ENCODE results near the gene TOLLIP. TPM values are rescaled to one million over a fixed set of nuclear protein-coding genes. Genes with fewer than 3 reads are reported as not detected.

The TOLLIP gene
- total RNA-seq, 1 experiment from 2014 or later: 32.3 TPM

DNA sequence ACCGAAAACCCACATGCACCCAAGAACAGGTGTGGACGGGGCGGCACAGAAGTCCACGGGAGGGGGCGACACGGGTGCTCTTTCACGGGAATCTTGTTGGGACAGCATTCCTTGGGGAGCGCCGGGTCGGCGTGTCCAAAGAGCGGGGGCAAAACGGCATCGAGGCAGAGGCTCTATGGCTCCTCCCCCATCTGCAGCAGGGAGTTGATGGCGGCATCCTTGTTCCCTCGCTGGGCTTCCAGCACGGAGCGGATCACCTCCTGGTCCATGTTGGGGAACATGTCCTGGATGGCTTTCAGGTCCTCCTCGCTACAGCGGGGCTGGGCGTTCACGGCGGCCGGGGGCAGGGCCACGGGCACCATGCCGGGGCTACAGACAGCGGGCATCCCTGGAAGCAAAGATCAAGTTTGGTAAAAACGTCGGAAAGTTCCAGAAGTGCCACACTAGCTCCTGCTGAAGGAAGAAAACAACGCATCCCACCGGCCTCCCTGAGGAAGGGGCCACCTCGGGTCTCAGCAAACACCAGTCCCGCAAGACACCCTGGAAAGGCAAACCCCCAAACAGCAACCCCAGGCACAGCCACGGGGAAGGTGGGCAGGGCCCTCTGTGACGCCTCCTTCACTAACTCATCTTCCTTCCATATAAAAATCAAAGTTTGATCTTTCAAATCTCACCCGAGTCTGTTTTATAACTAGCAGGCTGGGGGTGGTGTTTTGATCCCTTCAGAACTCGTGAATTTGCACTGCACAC lies 32.4 kb downstream of the TOLLIP start:
- peak overlapping the region in 2 of 3 experiments; percentile 64 to 71; a peak in 2 of 7 replicates for H3K27ac Mint-ChIP-seq

More for the DNA sequence above, 32.4 kb downstream of the TOLLIP start:
- Histone ChIP-seq H3K9me3 (ENCODE audit: control insufficient read depth, low read depth, low read length) (no peaks in the 10 kb centered on the region), H3K56ac (ENCODE audit: insufficient read length, low read depth, low read length) (no peak overlapping the region), H2BK12ac (ENCODE audit: insufficient read length, low read depth, low read length) (no peak overlapping the region), H2BK20ac (ENCODE audit: low read depth, low read length, poor library complexity, severe bottlenecking) (no peak overlapping the region), H2BK120ac (ENCODE audit: low read depth, low read length, poor library complexity, severe bottlenecking) (no peak overlapping the region), H4K20me1 (ENCODE audit: control insufficient read depth, insufficient read depth, insufficient read length) (no peaks in the 10 kb centered on the region), H3K27me3 (ENCODE audit: insufficient read depth, low read length) (no peaks in the 10 kb centered on the region), H2BK5ac (ENCODE audit: insufficient read length, low read length) (no peak overlapping the region), H2AK5ac (ENCODE audit: insufficient read length, low read length) (no peak overlapping the region), H3K9ac (ENCODE audit: extremely low read depth, insufficient read length, low read length) (no peak overlapping the region), H3K79me2 (ENCODE audit: insufficient read depth, low read length) (no peaks in the 10 kb centered on the region), H4K91ac (ENCODE audit: insufficient read length, low read depth, low read length) (no peak overlapping the region), H3T11ph (ENCODE audit: low read length) (no peak overlapping the region), H3K4me2 (ENCODE audit: insufficient read depth, insufficient read length, low read length) (no peak overlapping the region), H3K18ac (ENCODE audit: insufficient read length, low read depth, low read length) (no peak overlapping the region), H3K27ac (ENCODE audit: insufficient read length, low read depth, low read length) (no peak overlapping the region), H2AFZ (ENCODE audit: low read length) (no peak overlapping the region), H3K23me2 (ENCODE audit: insufficient read length, low read depth, low read length, poor library complexity, severe bottlenecking) (no peaks in the 10 kb centered on the region), H3K23ac (ENCODE audit: insufficient read length, low read depth, low read length) (no peak overlapping the region), H2BK15ac (ENCODE audit: low read depth, low read length) (no peak overlapping the region; the same call in 1 of the 2 replicates), H3K79me1 (ENCODE audit: insufficient read depth, low read depth, low read length, poor library complexity, severe bottlenecking) (no peaks in the 10 kb centered on the region), H3K4ac (ENCODE audit: low read depth, low read length) (no peak overlapping the region), H3K4me1 (ENCODE audit: insufficient read depth, low read length) (no peaks in the 10 kb centered on the region), H3K14ac (ENCODE audit: insufficient read depth, low read length) (no peak overlapping the region), H4K8ac (replicated peaks; ENCODE audit: insufficient read length, low read depth, low read length) (no peak overlapping the region), H4K5ac (ENCODE audit: insufficient read length, low read depth, low read length) (no peak overlapping the region)
- TF ChIP-seq, protein P1, sequence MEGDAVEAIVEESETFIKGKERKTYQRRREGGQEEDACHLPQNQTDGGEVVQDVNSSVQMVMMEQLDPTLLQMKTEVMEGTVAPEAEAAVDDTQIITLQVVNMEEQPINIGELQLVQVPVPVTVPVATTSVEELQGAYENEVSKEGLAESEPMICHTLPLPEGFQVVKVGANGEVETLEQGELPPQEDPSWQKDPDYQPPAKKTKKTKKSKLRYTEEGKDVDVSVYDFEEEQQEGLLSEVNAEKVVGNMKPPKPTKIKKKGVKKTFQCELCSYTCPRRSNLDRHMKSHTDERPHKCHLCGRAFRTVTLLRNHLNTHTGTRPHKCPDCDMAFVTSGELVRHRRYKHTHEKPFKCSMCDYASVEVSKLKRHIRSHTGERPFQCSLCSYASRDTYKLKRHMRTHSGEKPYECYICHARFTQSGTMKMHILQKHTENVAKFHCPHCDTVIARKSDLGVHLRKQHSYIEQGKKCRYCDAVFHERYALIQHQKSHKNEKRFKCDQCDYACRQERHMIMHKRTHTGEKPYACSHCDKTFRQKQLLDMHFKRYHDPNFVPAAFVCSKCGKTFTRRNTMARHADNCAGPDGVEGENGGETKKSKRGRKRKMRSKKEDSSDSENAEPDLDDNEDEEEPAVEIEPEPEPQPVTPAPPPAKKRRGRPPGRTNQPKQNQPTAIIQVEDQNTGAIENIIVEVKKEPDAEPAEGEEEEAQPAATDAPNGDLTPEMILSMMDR (conservative IDR thresholded peaks at IDR 0.05): no peak
- no peak for DNase-seq
- Mint-ChIP-seq H3K27me3 (ENCODE audit: low read depth) (no peaks in the 10 kb centered on the region), H3K4me1 (peaks cover 3 to 4% of the 10 kb centered on the region in 2 experiments; a peak in 3 of 4 replicates), H3K36me3 (ENCODE audit: insufficient read depth in 1 of 3, low read depth in 3 of 3) (peaks cover 3 to 38% (median 35%) of the 10 kb centered on the region in 3 experiments; a peak in 6 of 7 replicates), H3K4me3 (no peak overlapping the region), H3K9me3 (no peaks in the 10 kb centered on the region)
- no CpG with 5 or more reads among the region's 37 CpGs for WGBS (ENCODE audit: extremely low coverage, insufficient read length, low lambda C conversion rate)

Data from H9 (cell line).